ENCODE data around the gene RCBTB1. TPM values are rescaled to one million over a fixed set of nuclear protein-coding genes. Genes with fewer than 3 reads are reported as not detected.
"Not testable (repeated sequence)": the region's sequence is repeated elsewhere in the genome, so short reads cannot be mapped to it uniquely, and the experiment has no call there.

Gene RCBTB1
- total RNA-seq (2014; rRNA removed; shearing (Covaris generic); ENCODE audit: low replicate concordance) = 3.6 and 4.3 TPM in 2 replicates

DNA sequence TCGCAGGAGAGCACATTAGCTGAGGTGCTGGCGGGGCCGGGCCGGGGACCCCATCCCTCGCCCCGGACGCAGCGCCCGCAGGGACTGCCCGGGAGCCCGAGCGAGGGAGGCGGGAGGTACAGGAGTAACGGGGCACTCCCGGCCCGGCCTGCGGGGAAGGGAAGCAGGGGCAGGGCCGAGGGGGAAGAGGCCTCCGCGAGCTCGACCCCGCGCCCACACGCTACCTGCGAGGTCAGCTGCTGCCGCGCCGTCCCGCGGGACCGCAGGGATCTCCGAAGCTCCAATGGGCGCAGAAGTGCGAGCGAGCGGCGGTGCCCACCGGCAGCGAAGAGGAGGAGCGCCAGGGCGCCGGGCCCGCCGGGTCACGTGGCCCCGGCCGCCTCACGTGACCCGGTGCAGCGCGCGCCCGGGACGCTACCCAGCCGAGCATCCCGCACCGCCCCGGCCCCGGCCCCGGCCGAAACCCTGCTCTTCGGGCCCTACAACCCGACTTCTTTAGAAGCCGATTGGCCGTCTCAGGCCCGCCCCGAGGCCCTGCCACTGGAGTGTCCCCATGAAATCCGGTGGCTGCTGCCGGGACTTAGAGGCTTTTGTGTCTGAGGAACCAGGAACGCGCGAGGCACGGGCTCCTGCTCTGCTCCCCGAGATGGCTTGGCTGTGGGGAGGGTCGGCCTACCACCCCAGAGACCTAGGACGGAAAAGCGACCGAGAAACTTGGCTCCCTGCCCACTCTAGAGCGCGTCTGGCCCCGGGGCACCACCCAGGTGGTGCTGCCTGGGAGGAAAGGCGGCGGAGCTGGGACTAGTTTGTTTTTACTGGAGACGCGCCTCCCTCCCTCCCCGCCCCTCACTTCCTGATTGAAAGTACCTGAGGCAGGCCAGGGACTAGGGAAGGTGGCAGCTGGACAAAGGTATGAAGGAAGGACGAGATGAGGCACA, at the start of gene RCBTB1:
Gene RCBTB1, minus strand, starts transcription at position 339 of the 938 bp plus-strand sequence. CDS start 18,279 bp downstream, outside the sequence.
- no peaks in the 10 kb centered on the region for H3K9me3 ChIP-seq
- no peaks in the 10 kb centered on the region for H3K27me3 ChIP-seq
- peak; percentile 67 for DNase-seq
- peak within 1 kb of the TSS; percentile 84 for H3K4me3 ChIP-seq
- H3K36me3 ChIP-seq = no peaks in the 10 kb centered on the region

DNA sequence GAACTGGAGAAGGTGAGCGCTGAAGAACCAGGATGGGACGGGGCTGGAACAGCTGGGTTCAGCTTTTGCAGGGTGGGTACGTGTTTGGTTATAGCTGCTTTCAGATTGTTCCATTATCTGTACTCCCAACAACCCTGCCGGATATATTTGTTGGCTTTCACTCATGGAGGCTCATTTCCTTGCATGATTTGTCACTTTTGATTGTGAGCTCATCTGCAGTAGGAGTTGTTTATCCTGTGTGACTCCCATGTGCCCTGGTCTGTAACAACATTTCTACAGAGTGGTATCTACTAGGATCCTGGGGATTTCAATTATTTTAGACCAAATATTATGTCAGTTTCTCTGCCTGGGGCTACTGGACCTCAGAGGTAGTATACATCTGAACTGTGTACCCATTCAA, 48.4 kb upstream of the RCBTB1 start:
- no peak for DNase-seq
- Histone ChIP-seq H3K27me3 (no peaks in the 10 kb centered on the region), H3K9me3 (no peaks in the 10 kb centered on the region), H3K4me3 (no peak overlapping the region), H3K36me3 (no peaks in the 10 kb centered on the region)

DNA sequence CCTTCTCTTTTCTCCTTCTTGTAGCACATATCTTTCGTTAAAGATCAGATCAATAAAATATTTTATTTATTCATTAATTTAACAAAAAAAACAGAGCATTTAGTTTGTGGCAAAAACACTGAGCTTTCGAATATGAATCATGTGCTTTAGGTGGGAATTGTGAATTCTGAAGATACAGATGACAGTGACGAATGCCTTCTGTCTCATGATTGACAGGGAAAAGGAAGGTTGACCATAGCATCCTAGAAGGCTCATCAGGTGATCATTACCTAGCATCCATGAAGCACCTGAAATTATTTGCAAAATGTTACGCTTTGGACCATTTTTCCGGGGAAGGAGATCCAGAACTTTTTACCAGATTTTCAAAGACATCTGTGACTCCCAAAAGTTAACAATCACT, 46.8 kb upstream of the RCBTB1 start:
- Histone ChIP-seq H3K36me3 (no peaks in the 10 kb centered on the region), H3K9me3 (no peaks in the 10 kb centered on the region), H3K4me3 (no peak overlapping the region), H3K27me3 (no peaks in the 10 kb centered on the region)
- no peak for DNase-seq

DNA sequence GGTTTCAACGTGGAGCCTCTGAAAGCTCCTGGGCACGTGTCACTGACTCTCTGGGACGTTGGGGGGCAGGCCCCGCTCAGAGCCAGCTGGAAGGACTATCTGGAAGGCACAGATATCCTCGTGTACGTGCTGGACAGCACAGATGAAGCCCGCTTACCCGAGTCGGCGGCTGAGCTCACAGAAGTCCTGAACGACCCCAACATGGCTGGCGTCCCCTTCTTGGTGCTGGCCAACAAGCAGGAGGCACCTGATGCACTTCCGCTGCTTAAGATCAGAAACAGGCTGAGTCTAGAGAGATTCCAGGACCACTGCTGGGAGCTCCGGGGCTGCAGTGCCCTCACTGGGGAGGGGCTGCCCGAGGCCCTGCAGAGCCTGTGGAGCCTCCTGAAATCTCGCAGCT, 45.2 kb upstream of the RCBTB1 start:
- Histone ChIP-seq H3K4me3 (no peak overlapping the region), H3K9me3 (no peaks in the 10 kb centered on the region), H3K36me3 (no peaks in the 10 kb centered on the region), H3K27me3 (no peaks in the 10 kb centered on the region)
- no peak for DNase-seq

DNA sequence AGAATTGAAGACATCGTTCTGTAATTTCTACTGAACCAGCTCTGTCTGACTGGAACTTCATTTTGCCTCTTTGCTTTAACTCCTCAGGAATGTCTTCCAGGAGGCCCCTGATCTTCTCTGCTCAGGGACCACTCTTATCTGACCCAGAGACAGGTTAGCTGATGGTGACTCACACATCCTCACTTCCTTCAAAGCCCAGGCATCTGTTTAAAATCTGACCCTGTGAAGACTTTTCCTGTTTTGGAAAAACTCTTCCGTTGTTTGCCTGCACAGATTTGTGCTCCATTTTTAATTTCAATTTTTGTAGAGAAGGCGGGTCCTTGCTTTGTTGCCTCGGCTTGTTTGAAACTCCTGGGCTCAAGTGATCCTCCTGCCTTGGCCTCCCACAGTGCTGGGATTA, 44.6 kb upstream of the RCBTB1 start:
- Histone ChIP-seq H3K36me3 (no peaks in the 10 kb centered on the region), H3K4me3 (no peak overlapping the region), H3K9me3 (no peaks in the 10 kb centered on the region), H3K27me3 (no peaks in the 10 kb centered on the region)
- DNase-seq = no peak

DNA sequence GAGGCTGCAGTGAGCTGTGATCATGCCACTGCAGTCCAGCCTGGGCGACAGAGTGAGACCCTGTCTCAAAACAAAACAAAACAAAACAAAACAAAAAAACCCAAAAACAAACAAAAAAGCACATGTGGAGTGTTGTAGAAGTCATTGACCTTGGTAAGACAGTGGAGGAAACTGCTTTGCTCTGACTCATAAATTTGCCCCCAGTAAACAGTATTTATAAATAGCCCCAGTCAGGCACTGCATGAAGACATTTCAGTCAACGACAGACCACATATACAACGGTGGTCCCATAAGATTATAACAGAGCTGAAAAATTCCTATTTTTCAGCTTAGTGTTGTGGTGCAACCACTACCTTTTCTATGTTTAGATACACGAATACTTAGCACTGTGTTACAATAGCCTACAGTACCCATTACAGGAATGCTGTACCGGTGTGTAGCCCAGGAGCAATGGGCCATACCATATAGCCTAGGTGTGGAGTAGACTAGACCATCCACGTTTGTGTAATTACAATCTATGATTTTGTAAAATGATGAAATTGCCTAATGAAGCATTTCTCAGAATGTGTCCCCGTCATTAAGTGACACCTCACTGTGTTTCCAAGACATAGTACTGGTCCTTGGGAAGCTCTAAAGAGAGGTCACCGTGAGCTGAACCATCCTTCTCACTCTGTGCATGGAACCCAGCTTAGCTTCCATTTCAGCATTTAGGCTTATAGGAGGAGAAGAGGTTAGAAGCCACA, 44.0 kb upstream of the RCBTB1 start:
- Histone ChIP-seq H3K27me3 (no peaks in the 10 kb centered on the region), H3K9me3 (no peaks in the 10 kb centered on the region), H3K4me3 (no peak overlapping the region), H3K36me3 (no peaks in the 10 kb centered on the region)
- DNase-seq = no peak

DNA sequence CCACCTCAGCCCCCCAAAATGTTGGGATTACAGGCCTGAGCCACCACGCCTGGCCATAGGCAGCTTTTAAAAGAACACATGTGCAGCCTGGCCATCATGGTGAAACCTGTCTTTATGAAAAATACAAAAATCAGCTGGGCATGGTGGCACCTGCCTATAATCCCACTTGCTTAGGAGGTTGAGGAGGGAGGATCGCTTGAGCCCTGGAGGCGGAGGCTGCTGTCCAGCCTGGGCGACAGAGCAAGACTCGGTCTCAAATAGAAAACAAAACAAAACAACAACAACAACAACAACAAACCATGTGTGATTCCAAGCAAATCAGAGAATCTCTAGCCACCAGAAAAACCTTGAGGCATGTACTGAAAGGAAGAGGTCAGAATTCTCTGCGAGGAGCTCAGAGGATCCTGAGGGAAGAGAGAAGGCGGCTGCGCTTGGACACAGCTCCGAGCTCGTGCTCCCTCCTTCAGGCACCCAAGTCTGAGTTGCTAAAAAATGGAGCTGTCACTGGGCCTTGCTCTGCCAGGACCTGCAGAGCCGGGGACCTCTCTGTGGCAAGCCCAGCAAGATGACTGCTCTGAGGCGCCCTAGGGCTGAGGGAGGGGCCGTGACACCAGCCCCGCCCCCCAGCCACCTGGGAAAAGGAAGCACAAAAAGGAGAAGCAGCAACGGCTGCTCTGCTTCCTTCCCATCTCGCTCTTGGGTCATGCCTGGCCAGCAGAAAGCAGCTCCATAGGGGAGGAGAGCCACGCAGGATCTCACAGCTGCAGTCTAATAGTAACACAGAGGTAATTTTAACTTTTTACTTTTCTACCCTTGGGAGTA, 42.7 kb upstream of the RCBTB1 start, which contains the start of gene ARL11:
Gene ARL11, plus strand, starts transcription at position 677 of the 822 bp plus-strand sequence. CDS start 1,941 bp downstream, outside the sequence.
- DNase-seq = no peak
- H3K4me3 ChIP-seq = no peak within 1 kb of the TSS
- no peaks in the 10 kb centered on the region for H3K9me3 ChIP-seq
- no peaks in the 10 kb centered on the region for H3K36me3 ChIP-seq
- H3K27me3 ChIP-seq = no peaks in the 10 kb centered on the region

DNA sequence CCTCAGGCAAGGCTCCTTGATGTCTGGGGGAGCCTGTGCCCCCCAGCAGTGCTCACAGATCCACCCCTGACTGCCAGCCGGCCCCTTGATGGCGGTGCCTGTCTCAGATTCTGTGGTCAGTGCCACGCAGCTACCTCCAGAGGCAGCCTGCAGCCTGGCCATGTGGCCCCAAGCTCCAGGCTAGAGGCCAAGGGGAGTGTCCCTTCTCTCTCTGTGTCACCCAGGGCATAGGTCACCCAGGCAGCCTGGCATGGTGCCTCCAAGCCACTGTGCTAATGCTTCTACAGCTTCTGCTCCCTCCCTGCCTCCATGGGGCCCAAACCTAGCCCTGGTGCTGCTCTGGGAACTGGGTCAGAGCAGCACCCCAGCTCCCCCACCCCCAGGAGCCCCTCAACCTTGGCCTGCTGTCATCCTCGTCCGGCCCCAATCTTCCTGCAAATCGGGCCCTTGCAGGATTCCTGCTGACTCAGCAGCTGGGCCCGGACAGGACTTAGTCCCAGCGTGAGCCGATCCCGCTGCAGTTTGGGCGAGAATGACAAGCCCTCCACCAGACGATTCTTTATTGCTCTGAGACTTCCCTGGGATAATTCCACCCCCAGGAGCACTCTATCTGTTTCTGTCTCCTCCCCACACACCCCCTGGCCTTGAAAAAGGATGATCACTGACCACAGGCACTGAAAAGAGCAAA, 40.2 kb upstream of the RCBTB1 start:
- Histone ChIP-seq H3K27me3 (no peaks in the 10 kb centered on the region), H3K4me3 (no peak overlapping the region), H3K36me3 (no peaks in the 10 kb centered on the region), H3K9me3 (no peaks in the 10 kb centered on the region)
- DNase-seq = peak; percentile 51

DNA sequence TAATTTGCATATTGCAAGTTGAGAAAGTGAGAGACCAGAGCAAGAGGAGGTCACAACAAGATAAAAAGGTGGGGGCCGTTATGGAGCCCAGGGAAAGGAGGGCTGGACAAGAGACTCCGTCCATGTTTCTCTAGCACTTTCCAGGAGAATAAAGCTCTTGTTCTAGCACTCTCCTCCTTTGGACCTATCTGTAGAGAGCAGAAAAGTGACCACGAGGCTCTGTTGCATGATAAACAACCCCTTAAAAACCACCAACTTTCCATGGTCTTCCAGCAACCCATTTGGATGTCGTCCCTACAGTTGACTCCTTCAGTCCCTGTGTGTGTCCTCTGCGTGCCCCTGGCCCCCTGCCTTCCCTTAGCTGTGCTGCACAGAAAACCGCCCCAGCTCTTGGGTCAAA, 38.9 kb upstream of the RCBTB1 start:
- no peak overlapping the region for H3K4me3 ChIP-seq

DNA sequence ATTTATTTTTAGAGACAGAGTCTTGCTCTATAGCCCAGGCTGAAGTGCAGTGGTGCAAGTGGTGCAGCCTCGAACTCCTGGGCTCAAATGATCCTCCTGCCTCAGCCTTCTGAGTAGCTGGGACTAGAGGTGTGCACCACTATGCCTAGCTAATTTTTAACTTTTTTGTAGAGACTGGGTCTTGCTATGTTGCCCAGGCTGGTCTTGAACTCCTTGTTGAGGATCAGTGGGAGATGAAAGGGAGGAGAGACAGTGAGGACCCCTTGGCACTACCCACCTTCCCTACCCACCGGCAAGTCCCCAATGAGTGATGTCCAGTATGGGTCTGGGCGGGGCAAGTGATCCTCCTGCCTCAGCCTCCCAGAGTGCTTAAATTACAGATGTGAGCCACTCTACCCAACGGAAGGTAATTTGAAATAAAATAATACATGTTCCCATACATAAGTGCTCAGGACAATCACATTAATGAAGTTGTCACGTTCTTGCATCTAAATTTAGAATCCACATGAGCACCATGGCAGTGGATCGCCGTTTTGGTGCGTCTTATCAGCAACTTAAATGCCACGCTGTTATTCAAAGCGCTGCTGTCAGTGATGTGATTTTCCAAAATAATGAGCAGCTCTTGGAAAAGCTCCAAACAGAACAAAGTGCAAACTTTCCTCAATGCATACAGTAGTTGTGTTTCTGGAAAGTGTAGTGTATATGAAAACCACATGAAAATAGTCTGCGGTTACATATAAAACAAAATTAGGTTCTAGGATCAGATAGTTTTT, 37.0 kb upstream of the RCBTB1 start:
- H3K36me3 ChIP-seq = no peaks in the 10 kb centered on the region
- H3K9me3 ChIP-seq = no peaks in the 10 kb centered on the region
- H3K4me3 ChIP-seq = no peak overlapping the region
- no peak for DNase-seq
- H3K27me3 ChIP-seq = no peaks in the 10 kb centered on the region

More for the DNA sequence above, 38.9 kb upstream of the RCBTB1 start:
- no peak for DNase-seq
- Histone ChIP-seq H3K27me3 (no peaks in the 10 kb centered on the region), H3K9me3 (no peaks in the 10 kb centered on the region), H3K36me3 (no peaks in the 10 kb centered on the region)

DNA sequence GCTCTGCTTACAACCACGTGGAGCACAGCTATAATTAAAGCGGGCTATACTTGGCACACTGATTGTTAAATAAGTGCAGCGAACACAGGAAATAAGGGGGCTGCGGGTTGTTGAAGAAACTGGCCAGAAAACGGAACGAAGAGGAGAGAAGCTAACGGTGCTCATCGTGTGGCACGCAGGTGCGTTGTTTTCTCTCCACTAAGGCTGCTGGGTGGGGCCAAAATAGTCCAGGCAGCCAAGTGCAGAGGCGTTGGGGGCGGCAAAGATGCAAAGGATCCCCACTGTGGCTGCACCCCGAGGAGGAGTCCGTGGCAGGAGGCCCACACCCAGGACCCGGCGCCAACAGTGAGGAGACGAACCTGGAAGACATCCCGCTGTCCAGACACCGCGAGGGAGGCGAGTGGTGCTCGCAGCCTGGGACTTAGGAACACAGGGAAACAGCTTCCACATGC, 34.8 kb upstream of the RCBTB1 start:
- Histone ChIP-seq H3K36me3 (no peaks in the 10 kb centered on the region), H3K9me3 (no peaks in the 10 kb centered on the region), H3K4me3 (peak overlapping the region; percentile 42), H3K27me3 (no peaks in the 10 kb centered on the region)
- peak; percentile 68 for DNase-seq

DNA sequence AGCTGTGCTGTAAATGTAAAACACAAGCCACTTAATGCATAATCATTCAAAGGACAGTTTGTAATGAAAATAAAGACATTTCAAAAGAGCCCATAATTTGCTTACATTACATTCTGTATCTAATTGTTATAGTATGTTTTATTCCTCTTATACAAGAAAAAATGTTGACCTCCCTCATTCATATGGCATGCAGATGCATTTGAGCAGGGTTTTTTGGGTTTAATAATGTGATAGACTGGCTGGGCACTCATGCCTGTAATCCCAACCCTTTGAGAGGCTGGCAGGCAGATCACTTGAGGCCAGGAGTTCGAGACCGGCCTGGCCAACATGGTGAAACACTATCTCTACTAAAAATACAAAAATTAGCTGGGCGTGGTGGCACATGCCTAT, 31.3 kb upstream of the RCBTB1 start:
- H3K27me3 ChIP-seq = no peaks in the 10 kb centered on the region
- H3K36me3 ChIP-seq = no peaks in the 10 kb centered on the region
- H3K4me3 ChIP-seq = no peak overlapping the region
- no peaks in the 10 kb centered on the region for H3K9me3 ChIP-seq
- no peak for DNase-seq

DNA sequence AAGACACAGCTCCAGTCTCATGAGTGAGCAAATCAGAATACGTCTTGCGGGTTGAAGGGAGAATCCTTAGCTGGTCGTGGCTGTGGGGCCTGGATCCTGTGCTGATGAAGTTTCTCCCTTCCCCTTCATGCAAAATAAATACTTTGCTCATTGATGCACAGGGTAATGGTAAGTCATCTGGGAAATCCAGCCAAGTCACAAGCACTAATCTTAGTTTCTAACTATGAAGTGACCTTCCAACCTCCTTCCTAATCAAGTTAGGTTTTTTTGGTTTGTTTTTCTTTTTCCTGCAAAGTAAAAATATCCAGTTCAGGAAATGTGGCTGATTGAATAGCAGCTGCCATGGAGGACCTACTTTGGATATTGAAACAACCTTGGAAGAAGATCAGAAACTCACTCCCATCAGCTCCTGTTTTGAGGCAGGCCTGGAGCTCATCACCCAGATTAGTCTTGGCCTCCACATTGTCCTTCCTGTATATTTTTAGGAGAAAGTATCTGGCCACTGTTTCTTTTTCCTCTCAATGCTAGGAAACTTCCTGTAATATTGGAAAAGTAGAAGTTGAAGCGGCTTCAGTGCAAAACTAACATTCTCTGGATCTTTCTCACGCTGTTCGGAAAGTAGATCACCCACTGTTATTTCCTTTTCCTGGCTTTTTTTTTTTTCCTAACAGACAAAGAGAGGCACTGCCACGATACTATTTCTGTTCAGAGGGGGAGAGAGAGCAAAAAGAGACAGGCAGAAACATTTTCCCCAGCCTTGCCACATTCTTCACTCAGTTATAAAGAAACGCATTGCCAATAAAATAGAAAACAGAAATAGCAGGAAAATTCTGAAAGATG, 30.7 kb upstream of the RCBTB1 start:
- no peaks in the 10 kb centered on the region for H3K9me3 ChIP-seq
- H3K36me3 ChIP-seq = no peaks in the 10 kb centered on the region
- no peak overlapping the region for H3K4me3 ChIP-seq
- DNase-seq = no peak
- no peaks in the 10 kb centered on the region for H3K27me3 ChIP-seq

DNA sequence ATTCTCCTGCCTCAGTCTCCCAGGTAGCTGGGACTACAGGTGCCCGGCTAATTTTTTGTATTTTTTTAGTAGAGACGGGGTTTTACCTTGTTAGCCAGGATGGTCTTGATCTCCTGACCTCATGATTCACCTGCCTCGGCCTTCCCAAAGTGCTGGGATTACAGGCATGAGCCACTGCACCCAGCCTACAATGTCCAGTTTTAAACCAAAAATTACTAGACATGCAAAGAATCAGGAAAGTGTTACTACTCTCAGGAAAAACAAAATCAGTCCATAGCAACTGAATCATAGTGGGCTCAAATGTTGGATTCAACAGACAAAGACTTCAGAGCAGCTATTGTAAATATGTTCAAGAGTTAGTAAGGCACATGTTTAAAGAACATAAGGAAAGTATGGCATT, 26.7 kb upstream of the RCBTB1 start:
- H3K36me3 ChIP-seq, H3K4me3 ChIP-seq, DNase-seq, H3K9me3 ChIP-seq, H3K27me3 ChIP-seq: not testable (repeated sequence)

DNA sequence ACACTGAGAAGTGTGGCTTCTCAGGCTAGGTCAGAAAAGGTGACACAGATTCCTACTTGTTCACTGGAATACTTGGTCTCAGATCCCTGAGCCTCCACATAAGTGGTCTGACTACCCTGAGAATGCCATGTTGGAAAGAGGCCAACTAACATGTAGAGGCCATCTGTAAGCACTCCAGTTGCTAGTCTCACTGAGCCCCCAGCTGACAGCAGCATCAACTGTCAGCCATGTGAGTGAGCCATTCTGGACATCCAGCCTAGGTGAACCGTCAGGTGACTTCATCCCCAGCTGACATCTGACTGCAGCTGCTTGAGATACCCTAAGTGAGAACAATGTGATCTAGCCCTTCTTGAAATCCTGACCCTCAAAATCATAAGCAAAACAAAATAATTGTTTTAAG, 24.8 kb upstream of the RCBTB1 start:
- Histone ChIP-seq H3K36me3 (no peaks in the 10 kb centered on the region), H3K4me3 (no peak overlapping the region), H3K27me3 (no peaks in the 10 kb centered on the region), H3K9me3 (no peaks in the 10 kb centered on the region)
- no peak for DNase-seq
